ENCODE measurements around the gene CNTFR. TPM values are rescaled to one million over a fixed set of nuclear protein-coding genes. Genes with fewer than 3 reads are reported as not detected.

The CNTFR gene
- total RNA-seq, 1 experiment from 2014 or later: 0.39 TPM

DNA sequence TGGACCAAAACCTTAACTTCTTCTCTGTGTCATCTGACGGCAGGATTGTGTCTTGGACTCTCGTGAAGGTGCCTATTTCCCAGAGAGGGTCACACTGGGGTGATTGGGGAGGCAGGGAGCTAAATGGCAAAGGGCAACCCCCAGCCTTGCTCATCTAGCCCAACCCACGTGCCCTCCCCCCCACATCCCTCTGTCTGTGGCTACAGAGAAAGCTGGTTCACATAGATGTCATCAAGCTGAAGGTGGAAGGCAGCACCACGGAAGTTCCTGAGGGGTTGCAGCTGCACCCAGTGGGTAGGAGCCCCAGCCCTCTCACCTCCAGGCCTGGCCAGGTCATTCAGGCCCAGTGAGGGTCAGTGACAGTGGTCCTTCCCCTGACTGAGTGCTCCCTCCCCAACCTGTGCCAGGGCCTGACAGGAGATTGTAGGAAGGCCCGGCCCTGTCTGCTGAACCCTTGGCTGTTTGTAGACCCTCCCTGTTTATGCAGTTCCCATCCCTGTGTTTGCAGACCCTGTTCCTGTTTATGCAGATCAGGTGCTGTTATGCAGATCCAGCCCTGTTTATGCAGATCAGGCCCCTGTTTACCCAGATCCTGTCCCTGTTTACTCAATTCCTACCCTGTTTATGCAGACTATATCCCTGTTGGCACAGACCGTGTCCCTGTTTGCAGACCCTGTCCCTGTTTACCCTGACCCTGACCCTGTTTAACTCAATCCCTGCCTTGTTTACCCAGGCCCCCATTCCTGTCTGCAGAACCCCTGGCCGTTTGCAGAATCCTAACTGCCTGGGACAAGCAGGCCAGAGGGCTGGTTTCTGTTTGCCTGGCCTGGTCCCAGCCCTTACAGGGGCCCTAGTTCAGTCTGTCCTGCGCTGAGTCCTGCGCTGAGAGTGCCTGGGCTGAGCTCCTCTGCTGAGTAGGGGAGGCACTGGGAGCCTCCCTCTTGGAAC, 77.1 kb downstream of the CNTFR start:
- TF ChIP-seq, protein P1, sequence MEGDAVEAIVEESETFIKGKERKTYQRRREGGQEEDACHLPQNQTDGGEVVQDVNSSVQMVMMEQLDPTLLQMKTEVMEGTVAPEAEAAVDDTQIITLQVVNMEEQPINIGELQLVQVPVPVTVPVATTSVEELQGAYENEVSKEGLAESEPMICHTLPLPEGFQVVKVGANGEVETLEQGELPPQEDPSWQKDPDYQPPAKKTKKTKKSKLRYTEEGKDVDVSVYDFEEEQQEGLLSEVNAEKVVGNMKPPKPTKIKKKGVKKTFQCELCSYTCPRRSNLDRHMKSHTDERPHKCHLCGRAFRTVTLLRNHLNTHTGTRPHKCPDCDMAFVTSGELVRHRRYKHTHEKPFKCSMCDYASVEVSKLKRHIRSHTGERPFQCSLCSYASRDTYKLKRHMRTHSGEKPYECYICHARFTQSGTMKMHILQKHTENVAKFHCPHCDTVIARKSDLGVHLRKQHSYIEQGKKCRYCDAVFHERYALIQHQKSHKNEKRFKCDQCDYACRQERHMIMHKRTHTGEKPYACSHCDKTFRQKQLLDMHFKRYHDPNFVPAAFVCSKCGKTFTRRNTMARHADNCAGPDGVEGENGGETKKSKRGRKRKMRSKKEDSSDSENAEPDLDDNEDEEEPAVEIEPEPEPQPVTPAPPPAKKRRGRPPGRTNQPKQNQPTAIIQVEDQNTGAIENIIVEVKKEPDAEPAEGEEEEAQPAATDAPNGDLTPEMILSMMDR (IDR thresholded peaks at IDR 0.05; ENCODE audit: insufficient read depth in 1 of 2, low read depth in 1 of 2, low read length in 1 of 2, severe bottlenecking in 1 of 2, unreplicated experiment in 1 of 2): no peak
- no peak overlapping the region for H3K27ac Mint-ChIP-seq (ENCODE audit: unreplicated experiment)
- H3K9me3 ChIP-seq: no peaks in the 10 kb centered on the region
- H3K36me3 Mint-ChIP-seq (ENCODE audit: insufficient read depth, unreplicated experiment): no peaks in the 10 kb centered on the region
- DNase-seq: peak in 1 of 2 experiments; percentile 24
- H3K27me3 ChIP-seq (replicated peaks; ENCODE audit: control insufficient read depth, insufficient read depth, low read length): no peaks in the 10 kb centered on the region; the same call in 1 of the 2 replicates
- no peaks in the 10 kb centered on the region for H3K4me1 ChIP-seq
- H3K36me3 ChIP-seq (ENCODE audit: control insufficient read depth, insufficient read depth, low read length): no peaks in the 10 kb centered on the region
- no peak overlapping the region for H3K4me3 ChIP-seq (ENCODE audit: low read depth, low read length)
- H3K9me3 Mint-ChIP-seq (ENCODE audit: unreplicated experiment): no peaks in the 10 kb centered on the region
- ChIA-PET CTCF (interaction anchor here (0.8 to 1.3 kb wide), 2 partner anchors 90 to 109 kb away, joined by 3 to 5 read pairs; no protein-coding TSS in a partner anchor), POLR2A (no interaction called here)
- H3K4me3 Mint-ChIP-seq (ENCODE audit: unreplicated experiment): no peak overlapping the region
- intact Hi-C loops (cut with micrococcal nuclease; ENCODE audit: unreplicated experiment): no loop called here
- H3K4me1 Mint-ChIP-seq (ENCODE audit: low read depth, unreplicated experiment): no peaks in the 10 kb centered on the region
- H3K27me3 Mint-ChIP-seq (ENCODE audit: insufficient read depth, unreplicated experiment): peaks cover 3% of the 10 kb centered on the region
- BruUV-seq (replicated peaks): no TSS peak

DNA sequence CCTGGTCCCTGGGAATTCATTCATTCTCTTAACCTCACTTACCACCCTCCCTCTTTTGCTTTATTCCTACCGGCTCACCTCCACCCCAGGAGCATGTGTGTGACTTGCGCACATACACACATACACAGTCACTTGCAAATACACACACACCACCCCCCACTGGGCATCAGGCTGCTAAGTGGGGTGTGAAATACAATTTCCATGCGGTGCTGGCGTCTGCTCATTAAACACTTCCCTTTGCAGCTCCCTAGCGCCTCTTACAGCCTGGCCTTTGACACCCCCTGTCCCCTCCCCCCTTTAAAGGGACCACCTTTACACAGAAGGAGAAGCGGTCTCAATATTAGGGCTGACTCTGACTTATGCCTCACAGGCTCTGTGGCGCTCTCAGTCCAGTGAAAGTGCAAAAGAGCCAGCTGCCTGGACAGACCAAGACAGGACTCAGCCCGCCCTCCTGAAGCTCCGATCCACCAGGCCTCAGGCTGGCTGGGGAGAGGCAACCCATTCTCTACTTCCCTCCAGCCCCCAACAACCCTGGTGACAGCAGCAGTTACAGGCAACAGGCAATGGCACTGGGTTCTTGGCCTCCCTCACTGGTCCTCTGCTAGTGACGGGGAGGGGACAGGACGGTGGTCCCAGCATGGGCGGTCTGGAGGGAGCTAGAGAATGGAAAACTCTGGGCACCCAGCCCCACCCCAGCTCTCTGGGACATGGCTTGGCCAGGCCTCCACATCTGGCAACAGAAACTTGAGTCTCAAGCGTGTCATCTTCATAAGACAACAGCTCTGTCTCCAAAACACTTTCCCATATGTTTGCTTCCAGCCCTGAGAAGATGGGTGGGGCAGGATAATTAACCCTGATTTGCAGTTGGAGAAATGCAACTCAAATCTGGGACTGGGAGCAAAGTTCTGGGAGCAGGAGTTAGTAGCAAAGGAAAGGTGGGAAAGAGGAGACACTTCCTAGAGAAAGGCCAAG, 78.7 kb downstream of the CNTFR start:
- no peak overlapping the region for H3K27ac Mint-ChIP-seq (ENCODE audit: unreplicated experiment)
- Histone ChIP-seq H3K36me3 (ENCODE audit: control insufficient read depth, insufficient read depth, low read length) (no peaks in the 10 kb centered on the region), H3K4me3 (ENCODE audit: low read depth, low read length) (no peak overlapping the region), H3K9me3 (no peaks in the 10 kb centered on the region), H3K4me1 (no peaks in the 10 kb centered on the region), H3K27me3 (replicated peaks; ENCODE audit: control insufficient read depth, insufficient read depth, low read length) (no peaks in the 10 kb centered on the region; the same call in 1 of the 2 replicates)
- no peaks in the 10 kb centered on the region for H3K36me3 Mint-ChIP-seq (ENCODE audit: insufficient read depth, unreplicated experiment)
- intact Hi-C loops (cut with micrococcal nuclease; ENCODE audit: unreplicated experiment): no loop called here
- H3K4me1 Mint-ChIP-seq (ENCODE audit: low read depth, unreplicated experiment): no peaks in the 10 kb centered on the region
- no TSS peak for BruUV-seq (replicated peaks)
- TF ChIP-seq, protein P1 (IDR thresholded peaks at IDR 0.05; ENCODE audit: insufficient read depth in 1 of 2, low read depth in 1 of 2, low read length in 1 of 2, severe bottlenecking in 1 of 2, unreplicated experiment in 1 of 2): no peak
- no peak overlapping the region for H3K4me3 Mint-ChIP-seq (ENCODE audit: unreplicated experiment)
- CTCF ChIA-PET: interaction anchor here (0.6 kb wide), 1 partner anchor 9 kb away, joined by 4 read pairs; no protein-coding TSS in a partner anchor
- peaks cover under 1% of the 10 kb centered on the region for H3K27me3 Mint-ChIP-seq (ENCODE audit: insufficient read depth, unreplicated experiment)
- POLR2A ChIA-PET: no interaction called here
- peak in 1 of 2 experiments; percentile 17 for DNase-seq
- H3K9me3 Mint-ChIP-seq (ENCODE audit: unreplicated experiment): no peaks in the 10 kb centered on the region

DNA sequence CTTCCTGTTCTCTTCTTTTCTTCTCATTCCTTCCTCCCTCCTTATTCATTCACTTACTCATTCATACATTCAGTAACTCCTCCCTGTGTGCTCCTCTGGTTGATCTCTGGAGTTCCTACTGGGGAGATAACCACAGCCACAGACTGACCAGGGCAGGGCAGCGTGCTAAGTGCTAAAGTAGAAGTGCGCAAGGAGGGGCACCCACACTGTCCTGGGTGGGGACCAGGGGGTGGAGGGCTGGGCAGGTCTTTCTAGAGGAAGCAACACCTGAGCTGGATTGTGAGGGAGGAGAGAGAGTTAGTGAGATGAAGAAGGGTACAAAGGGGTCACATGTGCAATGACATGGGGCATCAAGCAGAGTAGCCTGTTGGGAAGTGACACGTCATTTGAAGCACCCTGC, 80.6 kb downstream of the CNTFR start:
- Mint-ChIP-seq H3K4me3 (ENCODE audit: unreplicated experiment) (no peak overlapping the region), H3K27me3 (ENCODE audit: insufficient read depth, unreplicated experiment) (peaks cover 10% of the 10 kb centered on the region), H3K9me3 (ENCODE audit: unreplicated experiment) (no peaks in the 10 kb centered on the region), H3K4me1 (ENCODE audit: low read depth, unreplicated experiment) (no peaks in the 10 kb centered on the region), H3K27ac (ENCODE audit: unreplicated experiment) (no peak overlapping the region), H3K36me3 (ENCODE audit: insufficient read depth, unreplicated experiment) (no peaks in the 10 kb centered on the region)
- no peaks in the 10 kb centered on the region for H3K36me3 ChIP-seq (ENCODE audit: control insufficient read depth, insufficient read depth, low read length)
- TF ChIP-seq, protein P1 (IDR thresholded peaks at IDR 0.05; ENCODE audit: insufficient read depth in 1 of 2, low read depth in 1 of 2, low read length in 1 of 2, severe bottlenecking in 1 of 2, unreplicated experiment in 1 of 2): no peak
- H3K4me3 ChIP-seq (ENCODE audit: low read depth, low read length): no peak overlapping the region
- H3K27me3 ChIP-seq (replicated peaks; ENCODE audit: control insufficient read depth, insufficient read depth, low read length): no peaks in the 10 kb centered on the region
- ChIA-PET CTCF (no interaction called here), POLR2A (no interaction called here)
- no peaks in the 10 kb centered on the region for H3K9me3 ChIP-seq
- no TSS peak for BruUV-seq (replicated peaks)
- peak in 1 of 2 experiments; percentile 9 for DNase-seq
- intact Hi-C loops (cut with micrococcal nuclease; ENCODE audit: unreplicated experiment): no loop called here
- no peaks in the 10 kb centered on the region for H3K4me1 ChIP-seq

All from Caco-2 (cell line).